Measurements from ENCODE around the gene DPAGT1.

DPAGT1 gene

DNA sequence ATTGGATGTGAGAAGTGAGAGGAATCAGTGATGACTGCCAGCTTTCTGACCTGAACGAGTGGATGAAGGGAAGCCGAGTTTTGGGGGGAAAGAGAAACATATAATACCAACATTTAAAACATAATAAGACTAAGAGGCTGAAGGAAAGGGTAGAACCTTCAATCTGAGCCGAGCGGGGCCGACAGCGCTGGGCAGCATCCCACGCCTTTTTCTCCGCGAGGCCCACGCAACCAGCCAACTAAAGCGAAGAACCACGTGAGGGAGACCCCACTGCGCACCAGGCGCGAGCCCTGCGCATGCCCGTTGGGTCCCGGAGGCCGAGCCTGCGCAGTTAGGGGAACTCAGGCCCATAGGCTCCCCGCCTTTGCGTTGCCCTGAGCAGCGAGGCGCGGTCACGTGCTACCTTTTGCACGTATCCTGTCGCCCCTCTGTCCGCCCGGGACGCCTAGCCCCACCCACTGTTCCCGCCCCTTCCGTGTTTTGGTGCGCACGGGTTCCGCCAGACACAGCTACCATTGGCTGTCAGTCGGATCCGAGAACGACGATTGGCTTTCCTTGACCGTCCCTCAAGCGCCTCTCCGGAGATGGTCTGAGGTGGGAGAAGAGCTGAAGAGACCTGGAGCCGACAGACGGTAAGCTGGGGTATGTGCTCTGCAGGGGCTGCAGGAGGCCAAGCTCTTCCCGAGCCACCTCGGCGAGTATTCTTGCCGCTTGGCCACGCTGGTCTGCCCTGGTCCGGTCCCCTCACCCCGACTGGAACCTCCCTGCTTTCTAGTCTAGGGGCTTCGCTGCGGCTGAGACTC is 19.6 kb upstream of the DPAGT1 start, which contains the start of gene HINFP:
Gene HINFP (plus strand): TSS at position 573 of the 803 bp plus-strand sequence. CDS start 5,365 bp downstream, outside the sequence.
- H3K4me3 ChIP-seq (ENCODE audit: low read length) = peak within 1 kb of the TSS; percentile 90
- no peak for TF ChIP-seq ZNF274 (IDR thresholded peaks at IDR 0.05; ENCODE audit: low read depth, low read length)

DNA sequence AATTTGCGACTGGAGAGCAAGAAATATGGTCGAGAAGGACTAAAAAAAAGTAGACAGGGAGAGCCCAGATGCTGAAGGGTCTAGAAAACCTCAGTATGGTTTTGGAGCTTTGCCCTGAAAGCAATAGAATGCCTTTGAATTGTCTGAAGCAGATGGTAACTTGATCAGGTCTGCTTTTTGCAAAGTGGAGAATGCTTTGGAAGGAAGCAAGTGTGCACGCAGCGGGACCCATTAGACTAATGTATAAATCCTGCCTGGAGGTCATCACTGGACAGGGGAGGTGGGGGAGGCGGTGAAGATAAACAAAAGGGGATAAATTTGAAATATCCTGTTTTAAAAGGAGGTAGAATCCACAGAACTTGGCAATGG is 19.0 kb upstream of the DPAGT1 start:
- peak overlapping the region; percentile 56; the same call in 1 of the 2 replicates for H3K4me3 ChIP-seq (ENCODE audit: low read length)
- no peak for TF ChIP-seq ZNF274 (IDR thresholded peaks at IDR 0.05; ENCODE audit: low read depth, low read length)

DNA sequence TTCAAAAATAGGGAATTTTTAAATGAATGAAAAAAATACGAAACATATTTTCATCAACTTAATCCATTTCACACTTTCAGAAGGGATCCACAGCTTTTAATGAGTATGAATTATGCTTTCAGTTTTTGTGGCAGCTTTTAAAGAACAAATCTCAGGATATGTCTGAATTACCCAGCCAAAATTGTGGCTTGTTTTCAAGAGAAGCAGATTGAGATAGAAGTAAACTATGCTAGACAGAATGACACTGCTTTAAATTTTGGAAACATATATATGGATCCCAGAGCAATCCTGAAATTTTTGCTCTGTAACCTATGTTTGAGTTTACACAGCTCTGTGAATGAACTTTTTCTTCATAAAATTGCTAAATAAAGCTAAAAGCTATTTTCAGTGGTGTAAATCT is 17.3 kb upstream of the DPAGT1 start:
- no peak overlapping the region for H3K4me3 ChIP-seq (ENCODE audit: low read length)
- TF ChIP-seq ZNF274 (IDR thresholded peaks at IDR 0.05; ENCODE audit: low read depth, low read length) = no peak

DNA sequence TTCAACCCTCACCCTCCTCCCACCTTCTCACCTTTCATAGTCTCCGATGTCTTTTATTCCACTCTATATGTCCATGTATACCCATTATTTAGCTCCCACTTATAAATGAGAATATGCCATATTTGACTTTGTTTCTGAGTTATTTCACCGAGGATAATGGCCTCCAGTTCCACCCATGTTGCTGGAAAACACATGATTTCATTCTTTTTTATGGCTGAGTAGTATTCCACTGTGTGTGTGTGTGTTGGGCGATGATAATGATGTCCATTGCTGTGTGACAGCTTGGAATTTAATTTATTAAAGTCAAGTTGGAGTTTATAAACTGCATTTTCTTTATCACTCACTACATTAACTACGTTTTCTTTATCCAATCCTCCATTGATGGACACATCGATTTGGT is 16.6 kb upstream of the DPAGT1 start:
- no peak overlapping the region for H3K4me3 ChIP-seq (ENCODE audit: low read length)
- no peak for TF ChIP-seq ZNF274 (IDR thresholded peaks at IDR 0.05; ENCODE audit: low read depth, low read length)

DNA sequence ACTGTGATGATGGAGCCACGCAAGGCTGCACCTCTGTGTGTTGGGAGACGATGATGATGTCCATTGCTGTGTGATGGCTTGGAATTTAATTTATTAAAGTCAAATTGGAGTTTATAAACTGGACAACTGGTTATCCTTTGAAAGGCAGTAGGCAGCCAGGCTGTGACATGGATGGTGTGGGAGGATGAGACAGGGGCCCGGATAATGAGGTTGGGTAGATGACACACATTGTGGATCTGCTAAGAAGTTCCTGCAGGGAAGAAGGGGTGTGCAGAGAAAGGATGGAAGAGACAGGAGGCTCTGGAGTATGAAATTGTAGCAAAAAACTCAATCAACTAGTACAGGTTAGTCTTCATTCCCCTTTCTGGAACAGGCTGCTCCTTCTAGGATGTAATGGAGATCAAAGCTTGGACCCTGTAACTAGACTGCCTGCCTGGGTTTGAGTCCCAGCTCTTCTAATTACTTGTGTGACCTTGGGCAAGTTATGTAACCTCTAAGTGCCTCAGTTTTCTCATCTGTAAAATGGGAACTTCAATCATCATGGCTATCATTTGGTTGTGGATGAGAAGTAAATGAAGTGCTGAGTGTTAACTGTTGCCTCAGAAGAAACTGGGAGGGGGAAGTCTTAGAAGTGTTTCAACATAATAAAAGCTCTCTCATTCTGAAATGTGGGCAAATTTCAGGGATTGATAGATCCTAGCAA is 15.5 kb upstream of the DPAGT1 start:
- TF ChIP-seq ZNF274 (IDR thresholded peaks at IDR 0.05; ENCODE audit: low read depth, low read length) = no peak
- H3K4me3 ChIP-seq (ENCODE audit: low read length) = no peak overlapping the region

DNA sequence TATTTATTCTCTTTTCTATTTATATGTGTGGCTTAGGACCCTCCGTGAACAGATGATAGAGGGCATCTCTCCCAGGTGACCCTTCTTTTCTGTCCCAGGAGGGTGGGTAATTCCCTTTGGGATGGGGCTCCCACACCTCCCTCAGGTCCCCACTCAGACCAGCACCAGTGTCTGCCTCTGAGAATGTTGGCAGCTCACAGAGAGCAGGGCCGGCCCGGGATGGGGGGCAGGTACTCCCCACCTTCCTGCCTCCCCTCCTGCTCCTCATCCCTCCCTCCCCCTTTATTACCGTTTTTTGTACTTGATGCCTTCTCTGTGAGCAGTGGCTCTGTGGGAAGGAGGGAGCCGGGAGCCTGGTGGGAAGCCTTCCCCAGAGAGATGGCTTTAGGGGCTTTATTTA is 14.9 kb upstream of the DPAGT1 start:
- TF ChIP-seq ZNF274 (IDR thresholded peaks at IDR 0.05; ENCODE audit: low read depth, low read length) = no peak
- H3K4me3 ChIP-seq (ENCODE audit: low read length) = no peak overlapping the region

DNA sequence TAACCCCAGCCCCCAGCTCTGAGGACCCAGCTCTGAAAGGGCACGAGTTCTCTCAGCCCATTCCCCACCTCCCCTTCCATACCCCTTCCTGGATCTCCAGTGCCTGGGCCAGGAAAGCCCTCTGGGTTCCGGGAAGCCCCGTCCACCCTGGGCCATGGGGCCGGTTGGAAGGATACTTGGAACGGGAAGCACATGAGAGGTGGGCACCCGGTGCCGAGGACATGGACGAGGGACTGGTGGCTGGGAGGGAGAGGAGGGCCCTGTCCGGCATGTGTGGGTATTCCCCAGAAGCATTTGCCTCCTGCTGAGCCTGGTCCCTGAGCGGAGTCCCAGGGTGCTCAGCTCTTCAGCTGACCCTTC is 14.6 kb upstream of the DPAGT1 start:
- no peak overlapping the region for H3K4me3 ChIP-seq (ENCODE audit: low read length)
- no peak for TF ChIP-seq ZNF274 (IDR thresholded peaks at IDR 0.05; ENCODE audit: low read depth, low read length)

DNA sequence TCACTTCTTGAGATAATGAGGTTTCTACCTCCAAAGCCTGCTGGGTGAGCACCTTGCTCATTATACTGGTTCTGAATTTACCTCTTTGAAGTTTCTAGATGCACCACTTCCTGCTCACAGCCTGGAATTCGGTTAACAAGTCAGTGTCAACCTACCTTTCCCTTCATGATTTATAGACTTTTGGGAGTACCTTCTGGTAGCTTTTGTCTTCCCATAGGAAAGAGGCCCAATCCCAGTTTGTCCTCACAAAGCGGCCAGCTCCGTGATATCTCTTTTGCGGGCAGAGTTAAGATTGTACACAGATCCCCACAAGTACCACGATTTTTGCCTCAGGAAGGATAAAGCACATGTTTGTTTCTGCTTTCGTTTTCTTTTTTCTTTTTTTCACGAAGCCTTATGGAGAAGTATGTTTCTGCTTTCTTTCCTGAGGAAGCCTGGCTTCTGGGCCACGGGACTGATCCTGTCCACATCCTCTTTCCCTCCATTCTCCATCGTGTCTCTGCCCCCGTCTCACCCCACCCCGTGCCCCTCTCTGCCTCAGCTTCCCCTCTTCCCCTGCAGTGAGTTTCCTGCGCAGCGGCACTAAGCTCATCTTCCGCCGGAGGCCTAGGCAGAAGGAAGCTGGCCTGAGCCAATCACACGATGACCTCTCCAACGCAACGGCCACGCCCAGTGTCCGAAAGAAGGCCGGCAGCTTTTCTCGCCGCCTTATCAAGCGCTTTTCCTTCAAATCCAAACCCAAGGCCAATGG is 14.0 kb upstream of the DPAGT1 start:
- TF ChIP-seq ZNF274 (IDR thresholded peaks at IDR 0.05; ENCODE audit: low read depth, low read length) = no peak
- no peak overlapping the region for H3K4me3 ChIP-seq (ENCODE audit: low read length)

DNA sequence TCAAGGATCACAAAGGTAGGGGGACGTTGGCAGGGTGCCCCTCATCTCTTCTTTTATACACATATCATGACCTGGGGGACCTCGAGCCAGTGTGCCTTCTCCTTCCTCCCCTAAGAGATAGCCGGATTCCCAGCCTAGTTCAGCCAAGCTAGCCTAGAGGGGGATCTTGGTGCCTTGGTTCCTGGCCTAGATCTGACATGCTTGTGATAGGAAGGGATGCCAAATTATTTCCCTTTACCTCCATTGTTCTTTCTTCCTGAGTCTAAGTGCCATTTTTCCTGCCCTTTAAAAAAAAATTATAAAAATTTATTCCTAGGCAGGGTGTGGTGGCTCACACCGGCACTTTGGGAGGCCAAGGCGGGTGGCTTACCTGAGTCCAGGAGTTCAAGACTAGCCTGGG is 12.7 kb upstream of the DPAGT1 start:
- no peak overlapping the region for H3K4me3 ChIP-seq (ENCODE audit: low read length)
- TF ChIP-seq ZNF274 (IDR thresholded peaks at IDR 0.05; ENCODE audit: low read depth, low read length) = no peak

DNA sequence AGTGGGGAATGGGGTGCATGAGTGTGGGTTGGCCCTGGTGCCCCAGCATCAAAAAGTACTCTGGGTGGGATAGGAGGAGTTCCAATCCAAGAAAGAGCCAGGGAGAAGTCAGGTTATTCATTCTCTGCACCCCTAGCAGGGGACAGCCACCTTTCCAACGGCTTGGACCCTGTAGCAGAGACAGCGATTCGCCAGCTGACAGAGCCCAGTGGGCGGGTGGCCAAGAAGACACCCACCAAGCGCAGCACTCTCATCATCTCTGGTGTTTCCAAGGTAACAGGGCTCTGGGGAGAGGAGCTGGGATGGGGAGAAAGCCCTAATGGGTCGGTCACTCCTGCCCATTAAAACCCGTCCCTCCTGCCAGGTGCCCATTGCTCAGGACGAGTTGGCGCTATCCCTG is 12.1 kb upstream of the DPAGT1 start:
- TF ChIP-seq ZNF274 (IDR thresholded peaks at IDR 0.05; ENCODE audit: low read depth, low read length) = no peak
- no peak overlapping the region for H3K4me3 ChIP-seq (ENCODE audit: low read length)

DNA sequence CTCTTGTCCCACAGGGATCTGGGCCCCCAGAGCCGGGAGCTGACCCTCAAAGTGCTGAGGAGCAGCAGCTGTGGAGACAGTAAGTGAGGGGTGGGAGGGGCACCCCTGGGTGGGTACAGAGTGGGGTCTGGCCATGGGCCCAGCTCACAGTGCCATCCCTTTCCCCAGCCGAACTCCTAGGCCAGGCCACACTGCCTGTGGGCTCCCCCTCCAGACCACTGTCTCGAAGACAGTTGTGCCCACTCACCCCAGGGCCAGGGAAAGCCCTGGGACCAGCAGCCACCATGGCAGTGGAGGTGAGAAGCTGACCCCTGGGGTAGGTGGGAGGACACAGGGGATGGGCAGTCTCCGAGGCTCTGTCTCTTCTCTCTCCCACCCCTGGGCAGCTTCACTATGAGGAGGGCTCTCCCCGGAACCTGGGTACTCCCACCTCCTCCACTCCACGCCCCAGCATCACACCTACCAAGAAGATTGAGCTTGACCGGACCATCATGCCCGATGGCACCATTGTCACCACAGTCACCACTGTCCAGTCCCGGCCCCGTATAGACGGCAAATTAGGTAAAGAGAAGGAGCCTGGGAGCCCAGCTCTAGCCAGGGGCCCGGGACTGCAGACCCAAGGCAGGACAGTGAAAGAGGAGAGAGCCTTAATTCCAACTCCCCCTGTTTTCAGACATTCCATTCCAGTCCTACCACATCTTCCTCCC is 10.8 kb upstream of the DPAGT1 start:
- no peak for TF ChIP-seq ZNF274 (IDR thresholded peaks at IDR 0.05; ENCODE audit: low read depth, low read length)
- no peak overlapping the region for H3K4me3 ChIP-seq (ENCODE audit: low read length)

DNA sequence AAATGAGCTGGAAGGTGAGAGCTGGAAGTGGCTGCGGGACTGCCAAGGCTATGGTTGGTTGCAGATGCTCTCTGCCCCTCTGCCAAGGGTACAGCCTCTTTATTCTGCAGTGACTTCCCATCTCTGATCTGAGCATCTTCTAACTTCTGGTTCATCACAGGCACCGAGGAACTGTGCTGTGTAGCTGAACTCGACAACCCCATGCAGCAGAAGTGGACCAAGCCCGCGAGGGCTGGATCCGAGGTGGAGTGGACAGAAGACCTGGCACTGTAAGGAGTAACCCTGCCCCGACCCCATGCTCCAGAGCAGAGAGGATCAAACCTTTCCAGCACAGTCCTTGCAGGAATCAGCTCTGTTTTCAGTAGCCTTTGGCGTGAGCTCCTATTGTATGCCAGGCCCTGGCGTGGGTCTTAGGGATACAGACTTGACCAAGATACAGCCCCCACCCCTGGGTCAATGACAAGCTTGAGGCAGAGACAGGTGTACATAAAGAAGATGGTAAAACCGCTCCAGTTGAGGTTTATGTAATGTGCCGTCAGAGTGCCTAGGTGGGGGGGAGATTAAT is 9.8 kb upstream of the DPAGT1 start:
- no peak for TF ChIP-seq ZNF274 (IDR thresholded peaks at IDR 0.05; ENCODE audit: low read depth, low read length)
- no peak overlapping the region for H3K4me3 ChIP-seq (ENCODE audit: low read length)

DNA sequence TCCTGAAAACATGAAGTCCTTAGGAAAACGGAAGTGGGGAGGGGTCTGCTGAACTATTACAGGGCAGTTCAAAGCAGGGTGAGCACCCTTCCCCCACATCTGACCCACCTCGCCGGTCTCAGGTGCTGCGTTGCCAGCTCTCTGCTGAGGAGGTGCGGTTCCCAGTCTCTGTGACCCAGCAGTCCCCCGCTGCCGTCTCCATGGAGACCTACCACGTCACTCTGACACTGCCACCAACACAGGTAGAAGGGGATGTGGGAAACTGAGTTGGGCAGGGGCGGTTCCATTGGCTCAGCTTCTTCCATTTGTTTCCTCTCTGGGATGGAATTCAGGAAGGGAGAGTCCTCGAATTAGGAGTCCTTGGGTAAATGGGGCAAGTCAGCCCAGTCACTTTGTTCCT is 8.8 kb upstream of the DPAGT1 start:
- no peak overlapping the region for H3K4me3 ChIP-seq (ENCODE audit: low read length)
- no peak for TF ChIP-seq ZNF274 (IDR thresholded peaks at IDR 0.05; ENCODE audit: low read depth, low read length)

DNA sequence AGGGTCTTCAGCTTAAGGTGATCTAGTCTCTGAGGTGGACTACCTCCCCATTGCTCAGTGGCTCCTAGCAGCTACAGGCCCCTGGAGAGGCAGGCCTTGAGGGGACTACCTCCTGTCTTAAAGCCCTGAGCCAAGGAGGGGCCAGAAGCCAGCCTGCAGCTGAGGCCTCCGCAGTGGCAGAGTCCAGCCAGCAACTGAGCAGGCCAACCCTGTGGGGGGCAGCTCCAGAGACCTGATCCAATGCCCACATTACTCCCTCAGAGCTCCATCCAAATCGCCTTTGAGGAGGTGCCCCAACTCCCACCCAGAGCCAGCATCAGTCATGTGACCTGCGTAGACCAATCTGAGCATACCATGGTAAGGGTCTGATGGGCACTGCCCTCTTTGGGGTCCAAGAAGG is 8.2 kb upstream of the DPAGT1 start:
- H3K4me3 ChIP-seq (ENCODE audit: low read length) = no peak overlapping the region
- TF ChIP-seq ZNF274 (IDR thresholded peaks at IDR 0.05; ENCODE audit: low read depth, low read length) = no peak
